ENCODE measurements around the gene PEX6. TPM values are rescaled to one million over a fixed set of nuclear protein-coding genes. Genes with fewer than 3 reads are reported as not detected.
A peak's percentile ranks its signal among the peaks of the same experiment; 100 is the strongest.

PEX6 gene
- polyA plus RNA-seq, 3 donors, result 10.6 to 16.2 (median 15.5) TPM

GRCh38 chr6:42923666-42924065 lies 55.3 kb downstream of the PEX6 start:
- Mint-ChIP-seq H3K9me3 (peaks cover 0 to 3% (median 0%) of the 10 kb centered on the region in 7 donors), H3K27ac (peak overlapping the region in 6 of 7 donors; percentile 31 to 81 (median 55)), H3K4me1 (peaks cover 30% of the 10 kb centered on the region), H3K27me3 (ENCODE audit: low read depth in 3 of 3) (peaks cover 3 to 6% (median 4%) of the 10 kb centered on the region in 3 donors), H3K4me3 (peak overlapping the region; percentile 45 to 62), H3K36me3 (no peaks in the 10 kb centered on the region)
- intact Hi-C loops (cut with micrococcal nuclease), result no loop called here
- DNase-seq, result peak; percentile 24 to 58 (median 50)
- peak overlapping the region in 1 of 3 experiments; percentile 42 for H3K4me3 ChIP-seq (replicated peaks in 1 of 3; ENCODE audit: low read depth in 2 of 3, low read length in 3 of 3)
- H2AFZ ChIP-seq (ENCODE audit: insufficient read depth, low read depth, low read length, poor library complexity, severe bottlenecking), result no peak overlapping the region
- no peaks in the 10 kb centered on the region for H3K36me3 ChIP-seq (replicated peaks in 1 of 2; ENCODE audit: control insufficient read depth in 1 of 2, insufficient read depth in 2 of 2, low read length in 2 of 2)
- H3K27me3 ChIP-seq (ENCODE audit: control insufficient read depth in 2 of 2, insufficient read depth in 2 of 2, low read length in 2 of 2), result no peaks in the 10 kb centered on the region
- H3K4me2 ChIP-seq (replicated peaks; ENCODE audit: extremely low read depth, low read length, poor library complexity, severe bottlenecking), result peak overlapping the region; percentile 44
- H3K4me1 ChIP-seq (ENCODE audit: control insufficient read depth in 1 of 2, insufficient read depth in 2 of 2, low read length in 2 of 2), result peaks cover 34 to 37% of the 10 kb centered on the region in 2 donors
- H3K27ac ChIP-seq (ENCODE audit: low read depth in 1 of 2, low read length in 2 of 2), result peak overlapping the region; percentile 32 to 44
- H3K79me2 ChIP-seq (ENCODE audit: insufficient read depth, low read length), result peaks cover 3% of the 10 kb centered on the region
- no peaks in the 10 kb centered on the region for H3K9me3 ChIP-seq (replicated peaks in 1 of 2; ENCODE audit: control insufficient read depth in 1 of 2, insufficient read depth in 1 of 2, low read length in 2 of 2)
- WGBS (ENCODE audit: insufficient coverage), result 25% methylated on average over 2 of the region's 2 CpGs
- H3K9ac ChIP-seq (ENCODE audit: insufficient read depth, low read length, poor library complexity, severe bottlenecking), result no peak overlapping the region
- TF ChIP-seq CTCF (IDR thresholded peaks at IDR 0.05), result no peak
- H4K20me1 ChIP-seq (ENCODE audit: insufficient read depth, low read length), result peaks cover 3% of the 10 kb centered on the region

- no peak overlapping the region for H2AFZ ChIP-seq (ENCODE audit: insufficient read depth, low read depth, low read length, poor library complexity, severe bottlenecking)
- no peak overlapping the region for H3K4me2 ChIP-seq (replicated peaks; ENCODE audit: extremely low read depth, low read length, poor library complexity, severe bottlenecking)
- WGBS (ENCODE audit: insufficient coverage), result 92% methylated on average over 2 of the region's 6 CpGs
- no peaks in the 10 kb centered on the region for H3K9me3 ChIP-seq (replicated peaks in 1 of 2; ENCODE audit: control insufficient read depth in 1 of 2, insufficient read depth in 1 of 2, low read length in 2 of 2)
- H3K4me3 ChIP-seq (replicated peaks in 1 of 3; ENCODE audit: low read depth in 2 of 3, low read length in 3 of 3), result no peak overlapping the region
- Mint-ChIP-seq H3K9me3 (peaks cover 0 to 3% (median 0%) of the 10 kb centered on the region in 7 donors), H3K27ac (no peak overlapping the region), H3K27me3 (ENCODE audit: low read depth in 3 of 3) (peaks cover 3 to 6% (median 4%) of the 10 kb centered on the region in 3 donors), H3K4me1 (peaks cover 25% of the 10 kb centered on the region), H3K4me3 (no peak overlapping the region), H3K36me3 (no peaks in the 10 kb centered on the region)
- H3K36me3 ChIP-seq (replicated peaks in 1 of 2; ENCODE audit: control insufficient read depth in 1 of 2, insufficient read depth in 2 of 2, low read length in 2 of 2), result no peaks in the 10 kb centered on the region
- no peak for DNase-seq
- TF ChIP-seq CTCF (IDR thresholded peaks at IDR 0.05), result no peak
- peaks cover 19% of the 10 kb centered on the region in 2 donors for H3K4me1 ChIP-seq (ENCODE audit: control insufficient read depth in 1 of 2, insufficient read depth in 2 of 2, low read length in 2 of 2)
- intact Hi-C loops (cut with micrococcal nuclease), result no loop called here
- H4K20me1 ChIP-seq (ENCODE audit: insufficient read depth, low read length), result peaks cover 3% of the 10 kb centered on the region
- H3K9ac ChIP-seq (ENCODE audit: insufficient read depth, low read length, poor library complexity, severe bottlenecking), result no peak overlapping the region
- peaks cover 3% of the 10 kb centered on the region for H3K79me2 ChIP-seq (ENCODE audit: insufficient read depth, low read length)
- H3K27ac ChIP-seq (ENCODE audit: low read depth in 1 of 2, low read length in 2 of 2), result no peak overlapping the region
- H3K27me3 ChIP-seq (ENCODE audit: control insufficient read depth in 2 of 2, insufficient read depth in 2 of 2, low read length in 2 of 2), result no peaks in the 10 kb centered on the region
Measured at GRCh38 chr6:42921801-42922200, 57.2 kb downstream of the PEX6 start.

Measured in CD14-positive monocyte (primary cell).